HG02870 (cell line): Measurements from ENCODE around the gene HOXA11.

Source experiments
- ATAC-seq: cut with Tn5 transposase; IDR thresholded peaks from one replicate; pipeline ENCODE4 v1.9.1; 2021; ENCODE audit warnings: mild to moderate bottlenecking, moderate library complexity; ENCODE audit not compliant: unreplicated experiment

Gene HOXA11

GRCh38 chr7:27185013-27185853 lies at the start of gene HOXA11:
Gene HOXA11, minus strand, starts transcription at chr7:27185232. Its CDS starts 88 bp downstream, at chr7:27185144.
- no peak for ATAC-seq

GRCh38 chr7:27229448-27229847 lies 44.4 kb upstream of the HOXA11 start:
- no peak for ATAC-seq

- no peak for ATAC-seq
Measured at GRCh38 chr7:27224983-27225934, 40.2 kb upstream of the HOXA11 start.

DNA sequence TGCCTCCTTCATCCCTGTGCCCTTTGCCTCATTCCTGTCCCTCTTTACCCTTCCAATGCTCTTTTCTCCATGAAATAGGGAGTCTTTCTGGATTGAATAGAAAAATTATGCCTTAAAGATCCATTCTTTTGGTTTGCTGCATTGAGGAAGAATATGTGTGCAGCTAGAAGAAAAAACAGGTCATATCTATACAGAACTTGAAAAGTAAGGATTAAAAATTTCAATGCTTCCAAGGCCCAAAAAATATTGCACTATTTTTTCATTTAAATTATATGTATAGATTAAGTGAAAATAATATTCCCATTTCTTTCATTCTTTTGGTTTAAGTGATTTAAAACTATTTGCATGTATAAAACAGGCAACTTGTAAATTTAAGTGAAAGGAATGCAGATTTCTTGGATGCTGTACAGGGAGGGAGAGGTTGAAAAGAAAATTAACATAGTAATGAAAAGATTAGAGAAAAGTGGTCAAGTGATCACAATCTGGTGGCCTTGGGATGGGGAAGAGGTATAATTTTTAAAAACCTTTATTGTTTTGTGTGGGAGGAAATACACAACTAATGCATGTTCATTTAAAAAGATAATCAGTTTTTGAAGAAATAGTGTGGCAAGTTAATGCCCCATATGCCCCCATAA lies 39.0 kb upstream of the HOXA11 start:
- no peak for ATAC-seq

GRCh38 chr7:27221201-27221797 lies 36.3 kb upstream of the HOXA11 start:
- no peak for ATAC-seq

DNA sequence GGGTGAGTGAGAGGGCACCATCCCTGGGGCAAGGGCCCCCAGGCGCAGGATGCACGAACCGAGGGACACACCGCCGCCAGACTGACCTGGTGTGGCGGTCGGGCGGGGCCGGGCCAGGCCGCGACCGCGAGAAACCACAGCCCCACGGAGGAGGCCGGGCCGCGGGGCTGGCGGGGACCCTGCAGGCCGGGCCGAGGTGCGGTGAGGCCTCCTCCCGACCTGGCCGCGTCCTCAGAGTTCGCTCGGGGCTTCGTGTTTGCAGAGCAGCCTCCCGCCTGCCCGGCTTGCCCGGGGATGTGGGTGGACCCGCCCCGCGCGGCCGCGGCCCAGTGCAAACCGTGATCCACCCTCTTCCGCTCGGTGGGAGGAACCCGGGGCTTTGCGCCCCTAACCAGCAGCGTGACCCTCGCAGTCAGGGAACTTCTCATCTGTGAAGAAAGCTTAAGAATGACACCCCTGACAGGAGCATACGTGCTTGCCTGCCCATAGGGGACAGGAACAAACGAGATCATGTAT lies 35.5 kb upstream of the HOXA11 start:
- ATAC-seq = no peak

GRCh38 chr7:27219821-27220220 lies 34.8 kb upstream of the HOXA11 start:
- no peak for ATAC-seq

- no peak for ATAC-seq
Measured at GRCh38 chr7:27217951-27218350, 32.9 kb upstream of the HOXA11 start.

DNA sequence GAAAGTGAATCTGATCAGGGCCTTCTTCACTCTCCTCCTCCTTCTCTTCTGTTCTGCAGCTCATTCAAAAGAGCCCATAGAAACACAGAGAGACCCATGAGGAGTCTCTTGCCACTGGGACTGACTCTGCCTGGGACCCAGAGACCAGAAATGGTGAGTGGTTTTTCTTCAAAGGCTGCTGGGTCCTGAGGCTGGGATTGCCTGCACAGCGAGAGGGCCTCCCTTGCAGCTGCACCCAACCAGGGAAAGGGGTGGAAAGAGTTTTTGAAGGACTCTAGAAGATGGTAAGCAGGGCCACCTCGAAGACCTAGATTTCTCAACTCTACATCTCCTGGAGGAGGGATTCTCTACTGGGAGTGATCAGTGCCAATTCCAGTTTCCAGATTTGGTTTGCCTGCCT lies 30.3 kb upstream of the HOXA11 start:
- no peak for ATAC-seq

- no peak for ATAC-seq
Measured at GRCh38 chr7:27214239-27214950, 29.4 kb upstream of the HOXA11 start.

- no peak for ATAC-seq
Measured at GRCh38 chr7:27213433-27214238, 28.6 kb upstream of the HOXA11 start.

GRCh38 chr7:27212497-27213432 lies 27.7 kb upstream of the HOXA11 start:
- no peak for ATAC-seq

DNA sequence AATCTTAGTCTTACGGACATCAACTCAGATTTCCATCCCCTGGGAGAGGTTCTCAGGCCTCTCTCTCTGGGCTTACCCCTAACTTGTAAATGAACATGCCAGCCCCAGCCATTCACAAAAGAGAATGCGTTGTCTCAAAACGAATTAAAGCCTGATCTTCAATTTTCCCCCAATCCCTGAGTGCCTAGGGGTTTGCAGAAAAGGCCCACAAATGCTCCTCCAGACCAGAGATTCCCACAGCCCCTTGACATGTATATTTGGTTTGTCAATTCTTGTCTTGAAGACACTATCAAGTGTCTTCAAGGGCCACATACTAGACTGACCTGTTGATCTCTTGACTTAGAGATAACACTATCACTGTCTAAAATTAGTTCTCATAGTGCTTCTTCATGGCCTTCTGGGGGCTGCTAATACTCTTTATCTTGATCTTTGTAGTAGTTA lies 26.8 kb upstream of the HOXA11 start:
- no peak for ATAC-seq

GRCh38 chr7:27211084-27211446 lies 26.0 kb upstream of the HOXA11 start:
- no peak for ATAC-seq

DNA sequence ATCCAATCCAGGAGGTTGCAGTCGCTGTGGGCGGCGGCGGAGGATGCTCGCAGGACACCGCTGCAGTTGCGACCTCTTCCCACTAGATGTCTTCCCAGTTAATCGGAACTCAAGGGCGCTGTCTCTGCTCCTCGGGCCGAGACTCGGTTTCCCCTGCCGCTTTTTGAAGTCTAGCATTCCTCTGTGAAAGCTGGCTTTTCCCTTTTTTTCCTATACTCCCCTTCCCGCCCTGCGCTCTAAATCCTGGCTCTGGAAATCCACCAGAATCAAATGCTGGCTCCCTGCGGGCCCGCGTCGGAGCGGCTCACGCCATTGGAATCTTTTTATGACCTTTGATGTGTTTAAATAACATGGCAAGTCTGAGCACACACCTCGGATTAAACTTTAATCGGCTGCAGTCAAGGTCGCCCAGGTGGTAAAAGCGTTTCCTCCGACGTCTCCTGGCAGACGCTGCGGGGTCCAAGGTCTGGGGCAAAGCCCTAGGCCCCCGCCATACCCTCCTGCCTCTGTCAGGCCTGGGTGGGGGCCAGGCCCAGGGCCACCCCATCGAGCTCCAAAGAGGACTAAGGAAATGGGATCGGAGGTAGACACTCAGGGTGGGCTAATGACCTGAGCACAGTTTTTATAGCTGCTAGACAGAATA lies 25.5 kb upstream of the HOXA11 start:
- no peak for ATAC-seq

DNA sequence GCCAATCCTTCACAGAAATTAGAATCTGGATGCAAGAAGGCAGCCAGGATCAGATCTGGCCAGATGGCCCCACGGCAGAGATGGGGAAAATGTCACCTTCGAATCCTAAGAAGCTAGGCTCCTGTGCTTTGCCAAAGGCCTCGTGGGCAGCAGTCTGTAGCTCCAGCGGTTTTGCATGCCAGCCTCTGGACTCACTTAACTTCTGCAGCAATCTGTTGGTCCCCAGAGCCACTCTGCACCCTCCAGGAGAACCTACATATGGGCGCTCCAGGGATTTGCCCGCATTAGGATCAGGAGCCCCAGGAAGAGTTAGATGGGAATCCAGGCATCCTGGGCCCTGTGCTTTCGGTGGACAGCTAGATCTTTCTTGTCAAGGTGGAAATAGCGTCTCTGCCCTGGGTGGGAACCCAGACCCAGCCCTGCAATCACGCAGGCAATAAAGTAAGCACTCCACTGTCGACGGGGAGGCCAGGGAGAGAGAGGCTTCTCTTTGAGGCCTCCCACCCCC lies 25.0 kb upstream of the HOXA11 start:
- no peak for ATAC-seq

- no peak for ATAC-seq
Measured at GRCh38 chr7:27208998-27209397, 24.0 kb upstream of the HOXA11 start.
